ENCODE data around the gene SKIDA1.

SKIDA1 gene

DNA sequence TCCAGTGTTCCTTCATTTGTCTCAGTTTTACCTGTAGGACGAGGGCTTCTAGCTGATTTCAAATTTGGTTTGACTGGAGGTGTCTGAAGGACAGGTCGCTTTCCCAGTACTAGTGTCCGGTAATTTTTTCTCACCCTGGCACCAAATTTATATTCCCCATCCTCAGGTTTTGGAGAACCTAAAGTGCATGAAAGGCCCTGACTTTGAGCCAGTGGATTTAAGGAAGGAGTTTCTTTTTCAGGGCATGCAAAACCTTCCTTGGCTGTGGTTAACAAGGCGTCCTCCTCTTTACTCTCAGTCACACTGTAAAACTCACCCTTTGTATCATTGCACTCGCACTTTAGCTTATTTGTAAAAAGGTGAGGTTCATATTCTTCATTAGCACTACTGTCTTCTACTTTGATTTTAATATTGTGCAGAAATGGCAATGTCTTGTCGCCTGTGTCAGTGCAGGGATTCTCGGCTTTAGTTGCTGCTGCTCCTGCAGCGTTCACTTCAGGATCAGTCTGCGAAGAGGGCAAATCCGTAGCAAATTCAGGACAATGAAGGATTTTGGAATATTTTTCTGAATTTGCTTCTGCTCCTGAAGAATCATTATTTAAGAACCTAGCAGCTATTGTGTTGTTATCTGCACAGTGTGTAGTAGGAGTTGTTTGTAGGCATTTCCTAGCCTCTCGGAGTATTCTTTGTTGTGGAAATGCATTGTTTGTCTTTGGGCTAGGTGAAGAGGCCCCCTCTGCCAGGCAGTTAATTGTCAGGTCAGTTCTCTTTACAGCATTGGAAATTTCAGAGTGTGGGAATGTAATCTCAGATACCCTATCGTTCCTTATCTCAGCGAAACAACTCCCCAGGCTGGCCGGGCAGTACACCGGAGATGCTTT lies 9.9 kb downstream of the SKIDA1 start:
- no peak for DNase-seq

DNA sequence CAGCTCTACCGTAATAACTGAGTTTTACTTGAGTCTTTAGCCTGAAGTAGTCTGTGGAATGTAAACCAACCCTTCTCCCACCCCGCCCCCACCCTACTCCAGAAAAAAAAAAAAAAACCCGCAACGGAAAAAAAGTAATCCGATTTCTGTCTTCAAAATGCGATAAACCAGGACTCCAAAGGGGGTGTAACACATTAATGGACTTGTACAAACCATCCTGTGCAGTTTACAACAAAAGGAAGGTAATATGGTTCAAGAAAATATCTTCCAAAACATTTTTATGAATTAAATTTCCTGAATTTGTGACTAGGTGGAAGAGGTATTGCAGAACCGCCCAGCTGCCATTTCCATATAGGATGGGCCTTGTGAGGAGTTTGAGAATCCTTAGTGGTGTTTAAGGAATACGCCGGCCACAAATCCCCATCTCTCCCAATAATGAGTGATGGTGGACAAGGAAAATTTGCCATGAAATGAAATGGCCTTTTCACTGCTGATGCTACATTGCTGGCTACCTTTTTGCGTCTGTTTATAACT lies 10.6 kb downstream of the SKIDA1 start:
- no peak for DNase-seq

DNA sequence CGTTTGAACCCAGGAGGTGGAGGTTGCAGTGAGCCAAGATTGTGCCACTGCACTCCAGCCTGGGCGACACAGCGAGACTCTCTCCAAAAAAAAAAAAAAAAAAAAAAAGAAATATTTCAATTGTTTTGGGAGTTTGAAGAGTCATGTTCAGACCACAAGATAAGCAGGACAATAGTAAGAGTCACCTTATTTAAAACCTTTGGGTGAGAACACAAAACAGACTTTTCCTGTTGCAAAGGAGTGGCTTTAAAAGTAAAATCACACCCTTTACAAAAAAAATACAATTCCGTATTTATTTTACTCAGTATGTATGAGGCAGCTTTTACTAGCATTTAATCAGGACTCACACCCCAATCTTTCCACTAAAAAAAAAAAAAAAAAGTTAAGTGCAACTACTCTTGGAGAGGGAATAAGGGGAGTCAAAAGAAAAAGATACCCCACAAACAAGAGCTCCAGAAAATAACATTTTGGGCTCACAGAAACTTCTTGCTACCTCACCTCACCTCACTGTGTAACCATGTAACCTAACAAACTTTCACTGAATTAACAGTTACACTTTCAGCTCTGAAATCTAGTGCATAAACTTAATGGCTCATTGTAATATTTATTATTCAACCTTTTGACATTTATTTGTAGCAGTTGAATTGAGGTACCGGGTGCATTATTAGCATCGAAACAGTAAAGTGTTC lies 11.2 kb downstream of the SKIDA1 start:
- DNase-seq = no peak

DNA sequence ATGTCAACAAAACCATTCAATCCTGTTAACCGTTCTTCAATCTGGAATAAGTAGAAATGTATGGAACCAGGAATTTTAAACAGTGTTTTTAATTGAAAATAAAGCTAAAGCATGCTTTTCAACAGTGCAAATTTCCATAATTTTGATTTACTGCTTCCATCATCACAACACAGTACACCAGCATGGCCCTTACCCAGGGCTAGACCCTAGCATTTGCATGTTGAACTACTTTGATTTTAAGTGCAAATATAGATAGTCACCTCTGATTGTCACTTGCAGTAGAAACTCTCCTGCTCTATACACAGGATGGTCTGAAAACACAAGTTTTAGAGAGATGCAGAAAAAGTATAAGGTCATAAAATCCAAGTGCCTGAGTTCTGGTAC lies 12.1 kb downstream of the SKIDA1 start:
- no peak for DNase-seq

DNA sequence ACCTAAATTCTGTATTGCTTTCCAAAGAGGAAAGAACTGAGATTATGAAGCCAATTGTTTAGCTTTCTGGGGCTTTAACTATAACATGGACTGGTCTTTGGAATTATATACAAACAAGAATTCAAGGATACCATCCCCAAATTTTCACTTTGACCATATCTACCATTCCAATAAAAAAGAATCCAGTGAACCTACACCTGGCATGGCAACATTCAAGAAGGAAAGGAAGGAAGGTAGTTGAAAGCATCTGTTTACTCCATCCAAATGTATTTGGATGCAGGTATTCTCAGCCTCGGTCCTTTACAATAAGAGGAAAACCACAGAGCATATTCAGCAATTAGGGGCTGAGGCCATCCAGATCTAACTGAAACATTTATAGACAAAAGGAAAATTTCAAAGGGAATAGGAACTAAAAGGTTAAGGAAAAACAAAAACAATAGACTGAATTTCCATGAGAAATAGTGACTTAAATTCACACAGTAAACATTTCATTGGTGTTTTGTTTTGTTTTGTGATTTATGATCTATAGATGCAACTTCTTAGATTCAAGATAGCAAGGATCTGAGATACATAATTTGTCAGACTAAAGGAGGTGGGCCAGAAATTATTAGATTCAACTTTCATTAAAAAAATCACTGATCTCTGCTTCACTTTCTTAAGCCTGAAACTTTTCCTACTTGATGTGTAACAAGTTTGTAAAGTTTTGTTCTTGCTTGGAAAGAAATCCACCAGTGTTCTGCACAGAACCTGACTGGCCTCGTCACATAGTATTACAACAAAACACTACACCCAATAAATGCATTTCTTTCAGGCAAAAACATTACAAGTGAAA lies 12.7 kb downstream of the SKIDA1 start:
- DNase-seq = no peak

DNA sequence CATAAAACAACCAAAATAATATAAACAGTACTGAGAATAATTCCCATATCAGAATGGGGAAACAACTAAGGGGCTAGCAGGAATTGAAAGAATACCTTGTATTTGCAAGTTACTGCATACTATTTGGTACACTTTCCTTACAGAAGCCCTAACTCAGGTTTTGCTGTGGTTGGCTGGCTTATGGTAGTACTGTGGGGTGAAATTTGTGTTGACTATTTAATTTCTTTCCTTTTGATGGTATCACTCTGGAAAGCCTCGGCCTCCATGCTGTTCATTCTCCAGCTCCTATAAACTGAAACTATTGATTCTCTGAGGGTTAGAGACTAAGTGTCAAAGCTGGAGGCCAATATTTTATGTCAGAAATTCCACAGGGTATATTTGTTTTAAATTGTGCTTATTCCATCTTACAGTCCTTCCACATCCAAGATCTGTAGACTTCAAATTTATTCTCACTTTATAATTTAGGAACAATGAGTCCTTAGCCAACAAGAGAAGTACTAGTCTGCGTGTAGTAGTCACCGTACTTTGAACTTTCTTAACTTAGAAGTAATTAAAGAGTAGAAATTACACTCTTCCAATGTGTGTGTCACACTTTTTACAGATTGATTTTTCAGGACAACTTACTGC lies 13.4 kb downstream of the SKIDA1 start:
- DNase-seq = no peak

DNA sequence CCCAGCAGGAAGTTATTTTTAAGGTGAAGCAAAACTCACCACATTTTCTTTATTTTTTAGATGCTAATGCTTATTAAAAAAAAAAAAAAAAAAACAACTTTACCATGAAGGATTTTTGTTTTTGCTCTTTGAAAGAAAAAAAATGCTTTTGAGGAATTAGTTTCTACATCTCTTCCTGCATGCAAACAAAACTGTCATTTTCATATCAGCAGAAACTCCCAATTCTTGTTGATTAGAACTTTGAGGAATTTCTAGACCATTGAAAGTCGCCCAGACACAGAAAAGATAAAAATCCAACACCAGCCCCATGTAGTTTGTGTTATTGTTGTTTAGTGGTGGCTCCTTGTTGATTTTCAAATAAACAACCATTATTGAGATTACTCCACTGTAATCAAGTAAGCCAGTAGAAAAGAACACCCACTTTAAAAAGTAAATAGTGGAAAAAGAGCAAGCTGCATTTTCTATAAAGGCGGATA lies 14.3 kb downstream of the SKIDA1 start:
- DNase-seq = no peak

DNA sequence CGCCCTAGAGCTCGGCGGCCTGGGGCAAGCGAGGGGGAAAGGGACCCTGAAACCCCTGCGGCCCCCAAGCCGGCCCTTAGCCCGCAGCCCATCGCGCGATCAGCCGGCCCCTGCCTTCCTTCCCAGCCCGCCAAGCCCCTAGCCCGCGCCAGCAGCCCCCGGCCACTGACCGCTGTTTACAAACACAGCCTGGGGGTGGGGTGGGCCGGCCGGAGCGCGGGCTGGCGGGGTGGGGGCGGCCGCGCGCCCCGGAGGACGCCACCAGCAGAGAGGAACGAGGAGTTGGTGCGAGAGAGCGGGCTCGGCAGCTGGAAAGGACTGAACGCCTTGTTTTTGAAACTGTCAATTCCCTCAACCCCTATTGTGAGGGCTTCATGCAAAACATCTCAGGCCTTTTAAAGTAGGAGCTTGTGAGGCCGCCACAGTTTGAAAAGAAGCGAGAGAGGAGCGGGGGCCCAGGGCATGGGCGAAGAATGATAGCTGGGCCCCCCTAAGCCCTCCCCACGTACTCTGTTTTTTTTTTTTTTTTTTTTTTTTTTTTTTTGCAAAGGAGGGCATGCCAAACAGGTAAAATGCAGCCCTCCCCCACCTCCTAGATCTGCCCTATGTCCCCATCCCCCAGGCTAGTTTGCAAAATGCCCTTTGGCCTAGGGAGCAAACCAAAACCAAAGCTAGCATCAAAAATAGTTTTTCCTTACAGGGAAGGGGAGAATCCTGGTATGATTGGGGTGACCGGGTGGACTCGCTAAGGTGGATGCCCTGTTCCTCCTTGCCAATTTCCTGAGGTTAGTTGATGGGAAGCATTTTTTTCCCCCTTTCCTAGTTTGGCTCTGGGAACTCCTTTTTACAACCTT lies 15.0 kb downstream of the SKIDA1 start:
- no peak for DNase-seq

DNA sequence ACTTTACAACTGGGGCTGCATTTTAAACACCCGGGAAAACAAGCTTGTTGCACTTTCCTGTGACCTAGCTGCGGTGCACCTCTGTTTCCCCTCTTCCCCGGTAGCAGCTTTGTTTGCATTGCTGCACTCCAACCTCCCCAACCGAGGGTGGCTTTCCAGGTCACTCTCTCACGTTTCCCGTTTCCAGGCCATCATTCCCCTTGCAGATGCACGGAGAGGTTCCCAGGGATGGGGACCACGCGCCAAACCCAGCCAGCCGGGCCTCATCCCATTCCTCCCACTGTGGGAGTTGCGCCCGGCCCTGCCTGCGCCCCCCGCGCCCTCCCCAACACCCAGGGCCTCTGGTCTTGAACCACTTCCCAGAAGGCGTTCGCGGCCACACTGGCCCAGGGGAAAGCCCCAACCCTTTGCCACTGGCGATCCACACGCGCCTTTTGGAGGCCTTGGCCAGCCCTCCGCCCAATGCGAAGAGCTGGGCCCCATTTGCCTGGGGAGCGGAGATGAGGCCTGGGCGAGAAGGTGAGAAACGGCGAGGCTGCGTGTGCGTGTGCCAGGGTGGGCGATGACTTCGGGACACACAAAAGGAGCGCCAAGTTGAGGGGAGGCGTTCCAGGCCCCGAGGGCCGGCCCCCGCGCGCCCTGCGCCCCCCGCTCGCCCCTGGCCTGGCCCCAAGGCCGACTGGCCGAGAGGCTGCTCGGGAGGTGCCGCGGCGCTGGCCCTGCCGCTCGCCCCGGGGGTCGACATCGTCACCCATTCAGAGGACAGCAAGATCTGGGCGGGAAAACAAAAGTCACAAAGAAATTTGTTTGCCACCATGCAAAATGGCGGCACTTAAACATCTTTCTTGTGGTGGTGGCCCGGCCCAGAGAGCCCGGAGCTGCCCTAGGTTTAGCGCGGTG lies 15.9 kb downstream of the SKIDA1 start:
- DNase-seq = no peak

DNA sequence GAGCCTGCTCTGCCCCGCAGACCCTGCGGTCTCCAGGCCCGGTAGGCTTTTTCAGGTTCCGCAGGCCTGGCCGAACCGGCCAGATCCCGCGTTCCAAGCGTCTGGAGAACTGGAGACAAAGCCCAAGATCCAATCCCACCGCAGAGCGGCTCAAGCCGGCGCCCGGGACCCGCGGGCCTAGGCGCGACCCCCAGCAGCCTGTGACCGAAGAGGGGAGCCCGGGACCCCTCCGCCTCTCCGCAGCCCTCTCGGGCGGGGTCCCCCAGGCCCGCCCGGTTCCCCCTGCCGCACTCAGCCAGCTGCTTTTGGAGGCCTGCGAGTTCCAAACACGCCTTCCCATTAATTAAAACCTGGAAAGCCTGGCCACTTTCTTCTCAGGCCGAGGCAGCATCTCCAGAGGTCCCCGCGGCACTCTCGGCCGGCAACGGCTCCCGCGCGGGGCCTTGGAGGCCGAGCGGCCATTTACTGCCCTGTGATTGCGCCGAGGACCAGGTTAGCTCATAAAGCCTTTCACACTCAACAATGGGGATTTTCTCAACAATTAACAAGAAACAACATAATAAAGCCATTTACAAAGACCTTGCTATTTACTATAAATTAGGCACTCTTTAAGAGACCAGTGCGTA lies 16.7 kb downstream of the SKIDA1 start:
- DNase-seq = no peak

DNA sequence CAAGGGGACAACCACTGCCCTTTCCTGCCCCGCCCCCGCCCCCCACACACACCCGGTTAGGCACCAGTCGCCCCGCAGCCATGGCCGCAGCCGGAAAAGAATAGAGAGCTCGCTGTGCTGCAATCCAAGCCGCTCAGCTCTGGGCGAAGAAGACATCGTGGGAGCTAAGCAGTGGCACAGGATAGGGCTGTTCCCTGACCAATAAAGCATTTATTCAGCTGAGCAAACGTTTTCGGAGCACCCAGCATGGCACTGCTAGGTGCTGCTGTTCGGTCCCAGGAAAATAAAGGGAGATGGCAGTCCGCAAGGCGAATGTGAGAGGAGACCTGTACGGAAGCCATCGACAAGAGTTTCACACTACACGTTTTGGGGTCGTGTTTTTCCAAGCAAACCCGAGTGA lies 18.3 kb downstream of the SKIDA1 start:
- no peak for DNase-seq

DNA sequence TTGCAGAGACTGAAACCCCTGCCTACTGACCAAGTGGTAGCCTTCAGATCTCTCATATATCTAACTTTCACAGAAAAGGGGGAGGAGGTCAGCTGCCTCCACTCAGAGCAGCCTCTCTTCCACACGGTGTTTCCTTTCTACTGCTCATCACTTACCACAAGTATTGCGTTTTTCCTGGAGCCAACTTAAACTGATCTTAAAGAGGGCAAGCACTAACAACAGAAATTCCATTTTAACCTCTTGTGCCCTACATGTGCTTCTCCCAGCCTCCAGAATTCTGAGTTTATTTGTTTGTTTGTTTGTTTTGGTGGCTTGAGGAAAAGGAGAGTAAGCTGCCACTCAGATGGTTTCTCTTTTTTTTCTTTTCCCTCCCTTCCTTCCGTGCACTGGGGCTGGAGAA lies 19.1 kb downstream of the SKIDA1 start:
- no peak for DNase-seq

DNA sequence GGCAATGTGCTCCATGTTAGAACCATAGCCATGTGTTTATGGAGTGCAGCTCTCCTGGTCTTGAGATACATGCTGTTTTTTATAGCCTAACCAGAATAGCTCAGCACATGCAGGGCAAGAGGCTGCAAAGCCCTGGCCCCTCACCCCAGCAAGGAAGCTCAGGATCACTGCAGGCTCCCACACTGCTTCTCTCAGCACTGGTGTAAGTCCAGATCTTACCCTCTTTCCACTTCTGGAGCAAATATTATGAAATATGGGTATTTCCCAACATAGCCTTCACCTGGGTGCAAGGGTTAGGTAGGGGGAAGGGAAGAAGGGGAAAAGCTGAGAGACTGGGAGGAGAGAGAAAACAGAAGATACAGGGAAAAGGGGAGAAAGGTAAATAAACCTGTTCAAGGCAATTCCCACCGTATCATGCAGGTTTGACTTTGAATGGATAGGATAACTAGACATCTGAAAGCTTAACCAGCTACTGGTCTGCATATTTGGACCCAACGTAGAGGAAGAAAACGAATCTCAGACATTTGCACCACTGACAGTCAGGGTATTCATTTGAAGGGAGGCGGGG lies 19.7 kb downstream of the SKIDA1 start:
- DNase-seq = no peak

DNA sequence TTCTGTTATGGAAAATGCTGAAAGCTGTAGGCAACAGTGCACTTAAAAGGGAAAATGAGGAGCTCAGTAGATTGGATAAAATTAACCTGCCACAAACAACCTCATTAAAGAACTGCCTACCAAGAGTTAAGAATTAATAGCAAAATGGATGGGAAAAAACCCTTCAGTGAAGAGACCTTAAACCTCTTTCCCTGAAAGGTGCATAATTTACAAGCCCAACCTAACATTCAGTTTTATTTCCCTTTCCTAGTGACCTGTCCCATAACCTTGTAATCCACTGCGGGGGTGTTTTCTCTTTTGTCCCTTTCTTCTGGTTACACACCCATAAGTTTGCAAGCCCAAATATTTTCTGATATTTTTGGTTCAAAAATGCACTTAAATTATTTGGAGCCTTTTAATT lies 21.9 kb downstream of the SKIDA1 start:
- DNase-seq = no peak

DNA sequence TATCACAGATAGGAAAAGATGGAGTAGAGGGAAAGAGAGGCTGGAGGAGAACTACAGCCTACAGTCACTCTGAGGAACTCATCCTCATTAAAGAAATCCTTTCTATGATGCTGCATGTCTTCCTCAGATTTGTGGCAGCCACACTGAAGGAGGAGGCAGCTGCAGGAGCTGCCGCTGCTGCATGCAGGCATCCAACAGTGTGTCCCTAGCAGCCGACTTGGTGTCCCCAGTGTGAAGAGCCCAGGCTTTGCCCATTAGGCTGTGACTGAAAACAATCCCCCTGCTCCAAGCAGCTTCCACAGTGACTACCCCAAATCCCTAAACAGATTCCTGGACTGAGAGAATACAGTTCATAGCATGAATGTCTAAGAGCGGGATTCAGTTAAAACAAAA lies 23.1 kb downstream of the SKIDA1 start:
- no peak for DNase-seq

DNA sequence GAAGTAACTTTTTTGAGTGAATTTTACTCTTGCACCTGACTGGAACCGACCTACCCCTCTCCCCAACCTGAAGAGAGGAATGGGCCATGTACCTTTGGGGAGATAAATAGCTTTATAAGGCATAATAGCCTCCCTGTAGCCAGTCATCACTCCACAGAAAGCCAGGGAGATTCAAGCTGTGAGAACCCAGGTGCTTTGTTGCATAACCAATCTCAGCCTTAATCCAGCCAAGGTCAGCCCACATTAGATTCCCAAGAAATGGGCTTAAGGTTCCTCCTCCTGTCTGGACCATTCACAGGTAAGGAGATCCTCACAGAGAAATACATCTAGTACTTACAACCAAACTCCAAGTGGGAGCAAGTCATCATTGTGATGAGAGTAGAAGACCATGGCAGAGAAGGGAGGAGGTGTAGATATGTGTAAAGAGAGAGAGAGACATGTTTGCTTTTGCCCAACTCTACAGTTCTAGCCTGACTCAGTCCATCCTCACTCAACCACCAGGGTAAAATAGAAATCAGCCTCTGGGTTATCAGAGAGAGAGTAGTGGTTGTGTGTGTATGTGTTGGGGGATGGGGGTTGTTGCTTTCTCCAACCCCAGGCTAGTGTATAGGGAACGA lies 23.6 kb downstream of the SKIDA1 start:
- no peak for DNase-seq

DNA sequence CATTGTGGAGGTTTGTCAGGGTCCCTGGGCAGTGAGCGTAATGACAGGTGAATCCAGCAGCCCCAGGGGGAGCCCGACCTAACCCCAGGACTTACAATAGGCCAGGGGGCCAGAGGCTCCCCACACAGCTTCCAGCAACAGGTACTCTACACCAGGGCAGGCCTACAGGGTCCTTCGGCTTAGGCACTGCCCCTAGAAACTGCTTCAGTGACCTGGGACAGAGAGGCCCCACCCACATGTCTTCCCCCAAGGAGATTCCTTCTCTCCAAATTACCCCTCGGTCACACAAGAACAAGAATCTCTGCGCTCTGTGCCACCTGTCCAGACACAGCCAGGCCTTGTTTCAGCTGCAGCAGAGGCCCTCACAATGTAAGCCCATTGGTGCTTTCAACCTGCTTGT lies 24.4 kb downstream of the SKIDA1 start:
- DNase-seq = no peak

DNA sequence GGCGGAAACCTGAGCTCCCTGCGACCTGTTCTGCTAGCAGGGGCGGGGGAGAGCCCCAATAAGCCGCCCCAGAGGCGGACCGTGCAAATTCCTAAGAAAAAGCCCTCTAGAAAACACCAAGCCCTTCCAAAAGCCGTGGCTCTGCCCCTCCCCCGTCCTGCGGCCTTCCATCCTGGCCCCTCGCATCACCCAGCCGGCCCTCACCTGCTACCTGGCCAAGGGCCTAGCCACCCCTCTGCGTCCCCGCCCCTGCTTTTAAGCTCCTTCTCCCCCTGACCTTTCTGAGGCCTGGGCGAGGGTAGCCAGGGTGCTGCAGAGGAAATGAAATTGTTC lies 24.9 kb downstream of the SKIDA1 start:
- no peak for DNase-seq
